ENCODE results near the gene CHD9. TPM values are rescaled to one million over a fixed set of nuclear protein-coding genes. Genes with fewer than 3 reads are reported as not detected.
A peak's percentile ranks its signal among the peaks of the same experiment; 100 is the strongest.

CHD9 gene
- total RNA-seq, 1 experiment from 2014 or later, result 25.4 TPM

- intact Hi-C loops (cut with micrococcal nuclease; ENCODE audit: unreplicated experiment), result no loop called here
- ChIA-PET POLR2A (no interaction called here), CTCF (interaction anchor here (0.5 kb wide), 1 partner anchor 18 kb away, joined by 6 read pairs; no protein-coding TSS in a partner anchor)
- Histone ChIP-seq H3K36me3 (ENCODE audit: control insufficient read depth, insufficient read depth, low read length) (no peaks in the 10 kb centered on the region), H3K4me1 (ENCODE audit: control insufficient read depth, insufficient read depth, low read length) (no peaks in the 10 kb centered on the region; the same call in 1 of the 2 replicates), H3K9me3 (ENCODE audit: control insufficient read depth, insufficient read depth, low read depth, low read length) (no peaks in the 10 kb centered on the region), H3K27ac (ENCODE audit: low read length) (no peak overlapping the region), H3K27me3 (ENCODE audit: control insufficient read depth, insufficient read depth, low read length) (no peaks in the 10 kb centered on the region), H3K4me3 (ENCODE audit: low read depth in 2 of 2, low read length in 2 of 2) (no peak overlapping the region)
- in situ Hi-C loops (cut with HindIII; ENCODE audit: low pct_unique_long_range_greater_than_20kb, low sequenced_read_pairs), result no loop called here
- TSS peak; percentile 26 for BruUV-seq (replicated peaks)
- DNase-seq (ENCODE audit: low read depth, low spot score) (no peak), ATAC-seq (no peak)
- TF ChIP-seq REST (IDR thresholded peaks at IDR 0.05; ENCODE audit: insufficient read depth in 1 of 2, low read depth in 2 of 2, low read length in 1 of 2) (no peak), TCF7L2 (IDR thresholded peaks at IDR 0.05; ENCODE audit: low read depth, low read length) (no peak), SIN3A (IDR thresholded peaks at IDR 0.05; ENCODE audit: borderline replicate concordance, insufficient read depth, low read depth, low read length) (no peak), POLR2AphosphoS5 (IDR thresholded peaks at IDR 0.05; ENCODE audit: low read depth, low read length) (no peak), CTCF (IDR thresholded peaks at IDR 0.05) (no peak)
Observed at GRCh38 chr16:53187775-53188174, 133.0 kb downstream of the CHD9 start.

GRCh38 chr16:53191413-53191812 is 136.6 kb downstream of the CHD9 start:
- CTCF ChIA-PET, result no interaction called here
- BruUV-seq (replicated peaks), result no TSS peak
- TF ChIP-seq CTCF (IDR thresholded peaks at IDR 0.05), result no peak
- TF ChIP-seq REST (IDR thresholded peaks at IDR 0.05; ENCODE audit: insufficient read depth in 1 of 2, low read depth in 2 of 2, low read length in 1 of 2), result no peak
- TF ChIP-seq POLR2AphosphoS5 (IDR thresholded peaks at IDR 0.05; ENCODE audit: low read depth, low read length), result no peak
- no peak for TF ChIP-seq SIN3A (IDR thresholded peaks at IDR 0.05; ENCODE audit: borderline replicate concordance, insufficient read depth, low read depth, low read length)
- no peak for TF ChIP-seq TCF7L2 (IDR thresholded peaks at IDR 0.05; ENCODE audit: low read depth, low read length)
- DNase-seq (ENCODE audit: low read depth, low spot score), result no peak
- POLR2A ChIA-PET, result no interaction called here
- Histone ChIP-seq H3K4me1 (ENCODE audit: control insufficient read depth, insufficient read depth, low read length) (no peaks in the 10 kb centered on the region; the same call in 1 of the 2 replicates), H3K27me3 (ENCODE audit: control insufficient read depth, insufficient read depth, low read length) (no peaks in the 10 kb centered on the region), H3K36me3 (ENCODE audit: control insufficient read depth, insufficient read depth, low read length) (no peaks in the 10 kb centered on the region), H3K9me3 (ENCODE audit: control insufficient read depth, insufficient read depth, low read depth, low read length) (no peaks in the 10 kb centered on the region), H3K4me3 (ENCODE audit: low read depth in 2 of 2, low read length in 2 of 2) (no peak overlapping the region), H3K27ac (ENCODE audit: low read length) (no peak overlapping the region)
- in situ Hi-C loops (cut with HindIII; ENCODE audit: low pct_unique_long_range_greater_than_20kb, low sequenced_read_pairs) (no loop called here), intact Hi-C loops (cut with micrococcal nuclease; ENCODE audit: unreplicated experiment) (no loop called here)
- no peak for ATAC-seq
